GM12878 (cell line): ENCODE results near the gene GPR39. TPM values are rescaled to one million over a fixed set of nuclear protein-coding genes. Genes with fewer than 3 reads are reported as not detected.

Experiments
- ATAC-seq: fragments of 200-7000 bp; cut with Tn5 transposase; 3 replicates; pipeline ENCODE4 v1.9.1; 2020; ENCODE audit warnings: mild to moderate bottlenecking, moderate library complexity
- BruUV-seq: library from RNA; stranded (reverse); fragments of 400-500 nt; replicated peaks from 2 replicates; lab custom pipeline; 2021; lab: Mats Ljungman, UMichigan
- CTCF ChIA-PET: fragments of 300-600 bp; sonication (Branson Sonifier 250); formaldehyde crosslinking; extraction: SDS; loops from one replicate; lab custom pipeline; 2021; ENCODE audit warnings: inconsistent platforms; lab: Yijun Ruan, JAX
- POLR2A ChIA-PET: fragments of 350-600 bp; formaldehyde crosslinking; extraction: SDS; loops from one replicate; lab custom pipeline; 2021; ENCODE audit warnings: inconsistent platforms; lab: Charles Lee
- RAD21 ChIA-PET: fragments of 300-600 bp; sonication (Branson Sonifier 250); formaldehyde crosslinking; loops from one replicate; lab custom pipeline; 2023; ENCODE audit warnings: antibody characterized with exemption; ENCODE audit not compliant: unreplicated experiment; lab: Charles Lee
- SMC1A ChIA-PET: fragments of 300-600 bp; sonication (Branson Sonifier 250); formaldehyde crosslinking; loops from one replicate; lab custom pipeline; 2023; ENCODE audit not compliant: unreplicated experiment, uncharacterized antibody; lab: Charles Lee
- DNase-seq: peaks from one replicate; pipeline ENCODE4 v3.0.0-alpha.2; 2011; ENCODE audit warnings: low read depth, low spot score
- FAIRE-seq: peaks from 3 replicates; lab custom pipeline; 2011; peaks lifted over from hg19 to GRCh38; lab: Jason Lieb, UNC
- H2AFZ ChIP-seq: 2 replicates; pipeline ENCODE4 v1.6.0; 2011; ENCODE audit warnings: low read depth, low read length, control low read depth; ENCODE audit not compliant: control insufficient read depth
- H3K27ac ChIP-seq: 2 replicates; pipeline ENCODE4 v1.5.1; 2011; ENCODE audit warnings: control low read depth; ENCODE audit not compliant: control insufficient read depth, insufficient read depth
- H3K27me3 ChIP-seq, 2 experiments: replicated peaks in 1 of 2; 2 replicates each; pipeline versions ENCODE4 v1.6.0 to v1.6.1; 2011; ENCODE audit warnings: low read length in 1 of 2; ENCODE audit not compliant: control insufficient read depth in 2 of 2, insufficient read depth in 2 of 2
- H3K36me3 ChIP-seq, 2 experiments: 2 replicates each; pipeline ENCODE4 v1.5.1; 2011; ENCODE audit warnings: low read length in 1 of 2; ENCODE audit not compliant: control insufficient read depth in 2 of 2, insufficient read depth in 2 of 2
- H3K4me1 ChIP-seq: 2 replicates; pipeline ENCODE4 v1.6.1; 2011; ENCODE audit warnings: mild to moderate bottlenecking, low read length, moderate library complexity, mixed read lengths; ENCODE audit not compliant: control insufficient read depth, insufficient read depth
- H3K4me2 ChIP-seq: 2 replicates; pipeline ENCODE4 v1.6.0; 2011; ENCODE audit warnings: control low read depth; ENCODE audit not compliant: control insufficient read depth, insufficient read depth
- H3K4me3 ChIP-seq: fragments of 200-600 bp; sonication (generic); 2 replicates; pipeline ENCODE4 v1.5.1; 2016
- H3K79me2 ChIP-seq: 2 replicates; pipeline ENCODE4 v1.6.0; 2011; ENCODE audit warnings: low read length; ENCODE audit not compliant: control insufficient read depth, insufficient read depth
- H3K9ac ChIP-seq: 2 replicates; pipeline ENCODE4 v1.8.0; 2011; ENCODE audit warnings: low read length, control low read depth, mixed read lengths; ENCODE audit not compliant: control insufficient read depth, insufficient read depth
- H3K9me3 ChIP-seq: replicated peaks from 3 replicates; pipeline ENCODE4 v1.5.1; 2011; ENCODE audit warnings: mild to moderate bottlenecking, low read length; ENCODE audit not compliant: control insufficient read depth, insufficient read depth
- H4K20me1 ChIP-seq: 2 replicates; pipeline ENCODE4 v1.6.0; 2011; ENCODE audit not compliant: control insufficient read depth, insufficient read depth
- BCL11A ChIP-seq: IDR thresholded peaks from 2 replicates; pipeline ENCODE4 v1.6.1; 2011; ENCODE audit warnings: low read depth, low read length
- CBFB ChIP-seq: IDR thresholded peaks from 2 replicates; pipeline ENCODE4 v1.6.1; 2016; ENCODE audit warnings: antibody characterized with exemption, low read depth
- RBBP5 ChIP-seq: fragments of 200-600 bp; sonication (generic); conservative IDR thresholded peaks from 2 replicates; pipeline ENCODE4 v1.6.1; 2016
- SP1 ChIP-seq: IDR thresholded peaks from one replicate; pipeline ENCODE4 v1.6.1; 2011; ENCODE audit warnings: low read depth, low read length
- TCF7 ChIP-seq: IDR thresholded peaks from 2 replicates; pipeline ENCODE4 v1.6.1; 2014; ENCODE audit warnings: antibody characterized with exemption, borderline replicate concordance
- WGBS: methylation state at CpG from one replicate; pipeline ENCODE4 v1.1.6; 2016; ENCODE audit warnings: low lambda C conversion rate; ENCODE audit not compliant: insufficient replicate concordance, insufficient coverage; ENCODE audit errors: missing lambda C conversion rate; 5-methylcytosine and 5-hydroxymethylcytosine counted together
- in situ Hi-C: fragments of 300-500 bp; cut with MboI; formaldehyde crosslinking; loops from 9 replicates; pipeline ENCODE4 v1.14.3; 2018; ENCODE audit warnings: mixed read lengths
- intact Hi-C: fragments of 100-400 bp; cut with micrococcal nuclease; formaldehyde crosslinking; loops from one replicate; pipeline ENCODE4 v1.14.2; 2022; ENCODE audit not compliant: unreplicated experiment
- polyA plus RNA-seq, 11 experiments: library from polyadenylated mRNA; depleted of rRNA in 4 of 11; unstranded in 6 of 11; stranded (reverse) in 5 of 11; fragments of >200 nt; fragmentation: Nextera tagmentation in 4 of 11; fragmentation: Illumina TruSeq in 1 of 11; extraction: Ambion mirVana in 4 of 11; extraction: Trizol in 1 of 11; gene quantifications; 1 replicate in 1 of 11; 2 replicates in 10 of 11; pipeline versions ENCODE4 v1.2.1 to v1.2.3, GENCODE V29; 2011 to 2016; ENCODE audit warnings: inconsistent platforms in 2 of 11, missing spikeins in 2 of 11, low read depth in 1 of 11
- total RNA-seq, 4 experiments: library from RNA; depleted of rRNA in 3 of 4; stranded (reverse); fragments of >200 nt in 3 of 4; fragmentation: Illumina TruSeq in 1 of 4; extraction: Trizol in 1 of 4; gene quantifications; 2 replicates each; pipeline versions ENCODE4 v1.2.1 to v1.2.3, GENCODE V29; 2013 to 2021
- TF ChIP-seq, protein P1 (sequence below): fragments of 450-650 bp; IDR thresholded peaks from 2 replicates; pipeline ENCODE4 v1.6.1; 2018; ENCODE audit warnings: borderline replicate concordance, mild to moderate bottlenecking; ENCODE audit not compliant: partially characterized antibody
- TF ChIP-seq, protein P2 (sequence below): IDR thresholded peaks from 2 replicates; pipeline ENCODE4 v1.6.1; 2011; ENCODE audit warnings: low read depth, low read length, improper control_type of control experiment, borderline replicate concordance
- TF ChIP-seq, protein P3 (sequence below): fragments of 450-650 bp; IDR thresholded peaks from 2 replicates; pipeline ENCODE4 v1.6.1; 2014; ENCODE audit warnings: mild to moderate bottlenecking
- TF ChIP-seq, protein P4 (sequence below): fragments of 450-650 bp; IDR thresholded peaks from 2 replicates; pipeline ENCODE4 v1.6.1; 2018; ENCODE audit warnings: mild to moderate bottlenecking, low read depth, moderate library complexity; ENCODE audit not compliant: partially characterized antibody

Gene GPR39
- total and polyA plus RNA-seq, 10 of the 15 experiments (the other 5 are each of a cell fraction or from before 2014, with no cell fraction given): 0.05 to 0.23 TPM; not detected in 8

DNA sequence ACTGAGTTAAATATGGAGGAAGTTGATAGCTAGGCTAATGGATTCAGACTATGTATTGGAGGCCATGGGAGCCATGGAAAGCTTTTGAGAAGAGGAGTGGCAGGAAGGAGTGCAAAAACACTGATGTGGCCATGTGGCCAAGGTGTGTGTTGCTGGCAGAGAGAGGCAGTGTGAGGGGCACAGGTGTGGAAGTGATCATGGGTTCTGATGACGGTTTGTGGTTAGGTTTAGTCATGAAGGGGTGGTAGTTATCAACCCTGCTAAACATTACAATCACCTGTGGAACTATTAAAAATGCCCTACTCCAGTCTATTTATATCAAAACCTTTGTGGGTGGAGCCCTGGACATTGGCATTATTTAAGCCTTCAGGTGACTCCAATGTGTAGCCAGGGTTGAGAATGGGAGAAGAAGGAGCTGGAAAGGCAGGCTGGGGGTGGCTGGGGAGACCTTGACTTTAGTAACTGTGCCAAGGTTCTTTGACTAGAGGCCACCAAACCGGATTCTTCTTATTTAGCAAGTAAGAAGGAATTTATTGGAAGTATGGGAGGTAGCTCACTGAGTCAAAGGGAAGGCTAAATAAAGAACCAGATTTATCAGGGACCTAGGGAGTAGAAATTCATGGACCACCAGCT lies 13.5 kb downstream of the GPR39 start:
- in situ Hi-C loops: no loop called here
- RAD21 ChIA-PET: no interaction called here
- ATAC-seq (no peak), DNase-seq (no peak), FAIRE-seq (no peak)
- TF ChIP-seq SP1: no peak
- no peak for TF ChIP-seq RBBP5
- no peak for TF ChIP-seq TCF7
- TF ChIP-seq, protein P1, sequence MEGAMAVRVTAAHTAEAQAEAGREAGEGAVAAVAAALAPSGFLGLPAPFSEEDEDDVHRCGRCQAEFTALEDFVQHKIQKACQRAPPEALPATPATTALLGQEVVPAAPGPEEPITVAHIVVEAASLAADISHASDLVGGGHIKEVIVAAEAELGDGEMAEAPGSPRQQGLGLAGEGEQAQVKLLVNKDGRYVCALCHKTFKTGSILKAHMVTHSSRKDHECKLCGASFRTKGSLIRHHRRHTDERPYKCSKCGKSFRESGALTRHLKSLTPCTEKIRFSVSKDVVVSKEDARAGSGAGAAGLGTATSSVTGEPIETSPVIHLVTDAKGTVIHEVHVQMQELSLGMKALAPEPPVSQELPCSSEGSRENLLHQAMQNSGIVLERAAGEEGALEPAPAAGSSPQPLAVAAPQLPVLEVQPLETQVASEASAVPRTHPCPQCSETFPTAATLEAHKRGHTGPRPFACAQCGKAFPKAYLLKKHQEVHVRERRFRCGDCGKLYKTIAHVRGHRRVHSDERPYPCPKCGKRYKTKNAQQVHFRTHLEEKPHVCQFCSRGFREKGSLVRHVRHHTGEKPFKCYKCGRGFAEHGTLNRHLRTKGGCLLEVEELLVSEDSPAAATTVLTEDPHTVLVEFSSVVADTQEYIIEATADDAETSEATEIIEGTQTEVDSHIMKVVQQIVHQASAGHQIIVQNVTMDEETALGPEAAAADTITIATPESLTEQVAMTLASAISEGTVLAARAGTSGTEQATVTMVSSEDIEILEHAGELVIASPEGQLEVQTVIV: no peak
- no peak for TF ChIP-seq CBFB
- TF ChIP-seq, protein P2, sequence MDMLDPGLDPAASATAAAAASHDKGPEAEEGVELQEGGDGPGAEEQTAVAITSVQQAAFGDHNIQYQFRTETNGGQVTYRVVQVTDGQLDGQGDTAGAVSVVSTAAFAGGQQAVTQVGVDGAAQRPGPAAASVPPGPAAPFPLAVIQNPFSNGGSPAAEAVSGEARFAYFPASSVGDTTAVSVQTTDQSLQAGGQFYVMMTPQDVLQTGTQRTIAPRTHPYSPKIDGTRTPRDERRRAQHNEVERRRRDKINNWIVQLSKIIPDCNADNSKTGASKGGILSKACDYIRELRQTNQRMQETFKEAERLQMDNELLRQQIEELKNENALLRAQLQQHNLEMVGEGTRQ: no peak
- TF ChIP-seq BCL11A: no peak
- TF ChIP-seq, protein P3, sequence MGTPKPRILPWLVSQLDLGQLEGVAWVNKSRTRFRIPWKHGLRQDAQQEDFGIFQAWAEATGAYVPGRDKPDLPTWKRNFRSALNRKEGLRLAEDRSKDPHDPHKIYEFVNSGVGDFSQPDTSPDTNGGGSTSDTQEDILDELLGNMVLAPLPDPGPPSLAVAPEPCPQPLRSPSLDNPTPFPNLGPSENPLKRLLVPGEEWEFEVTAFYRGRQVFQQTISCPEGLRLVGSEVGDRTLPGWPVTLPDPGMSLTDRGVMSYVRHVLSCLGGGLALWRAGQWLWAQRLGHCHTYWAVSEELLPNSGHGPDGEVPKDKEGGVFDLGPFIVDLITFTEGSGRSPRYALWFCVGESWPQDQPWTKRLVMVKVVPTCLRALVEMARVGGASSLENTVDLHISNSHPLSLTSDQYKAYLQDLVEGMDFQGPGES: no peak
- TF ChIP-seq, protein P4, sequence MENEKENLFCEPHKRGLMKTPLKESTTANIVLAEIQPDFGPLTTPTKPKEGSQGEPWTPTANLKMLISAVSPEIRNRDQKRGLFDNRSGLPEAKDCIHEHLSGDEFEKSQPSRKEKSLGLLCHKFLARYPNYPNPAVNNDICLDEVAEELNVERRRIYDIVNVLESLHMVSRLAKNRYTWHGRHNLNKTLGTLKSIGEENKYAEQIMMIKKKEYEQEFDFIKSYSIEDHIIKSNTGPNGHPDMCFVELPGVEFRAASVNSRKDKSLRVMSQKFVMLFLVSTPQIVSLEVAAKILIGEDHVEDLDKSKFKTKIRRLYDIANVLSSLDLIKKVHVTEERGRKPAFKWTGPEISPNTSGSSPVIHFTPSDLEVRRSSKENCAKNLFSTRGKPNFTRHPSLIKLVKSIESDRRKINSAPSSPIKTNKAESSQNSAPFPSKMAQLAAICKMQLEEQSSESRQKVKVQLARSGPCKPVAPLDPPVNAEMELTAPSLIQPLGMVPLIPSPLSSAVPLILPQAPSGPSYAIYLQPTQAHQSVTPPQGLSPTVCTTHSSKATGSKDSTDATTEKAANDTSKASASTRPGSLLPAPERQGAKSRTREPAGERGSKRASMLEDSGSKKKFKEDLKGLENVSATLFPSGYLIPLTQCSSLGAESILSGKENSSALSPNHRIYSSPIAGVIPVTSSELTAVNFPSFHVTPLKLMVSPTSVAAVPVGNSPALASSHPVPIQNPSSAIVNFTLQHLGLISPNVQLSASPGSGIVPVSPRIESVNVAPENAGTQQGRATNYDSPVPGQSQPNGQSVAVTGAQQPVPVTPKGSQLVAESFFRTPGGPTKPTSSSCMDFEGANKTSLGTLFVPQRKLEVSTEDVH: no peak
- WGBS: 0% methylated on average over 2 of the region's 2 CpGs
- H4K20me1 ChIP-seq: no peaks in the 10 kb centered on the region
- SMC1A ChIA-PET: no interaction called here
- no peaks in the 10 kb centered on the region for H3K9me3 ChIP-seq
- no peaks in the 10 kb centered on the region for H3K36me3 ChIP-seq
- no peak overlapping the region for H3K27ac ChIP-seq
- no peak overlapping the region for H3K4me3 ChIP-seq
- POLR2A ChIA-PET: no interaction called here
- H2AFZ ChIP-seq: no peak overlapping the region
- BruUV-seq: no TSS peak
- no peaks in the 10 kb centered on the region for H3K79me2 ChIP-seq
- H3K9ac ChIP-seq: no peak overlapping the region
- no peak overlapping the region for H3K4me2 ChIP-seq
- H3K4me1 ChIP-seq: no peaks in the 10 kb centered on the region
- intact Hi-C loops: no loop called here
- CTCF ChIA-PET: no interaction called here
- H3K27me3 ChIP-seq: no peaks in the 10 kb centered on the region
